Right lobe of liver (tissue), 4 donors: ENCODE measurements around the gene SPDYE1.
"Not testable (repeated sequence)": the region's sequence is repeated elsewhere in the genome, so short reads cannot be mapped to it uniquely, and the experiment has no call there.

ENCODE experiments used
- POLR2A ChIP-seq: fragments of 450-650 bp; IDR thresholded peaks from one replicate; pipeline ENCODE4 v1.6.1; 2017; ENCODE audit warnings: antibody characterized with exemption, mild to moderate bottlenecking
- TF ChIP-seq, protein P1 (sequence below), 4 donors: fragments of 200-600 bp in 3 of 4; fragments of 450-650 bp in 1 of 4; IDR thresholded peaks; one replicate each; pipeline versions ENCODE4 v1.5.1 to v1.8.0; 2016 to 2022; ENCODE audit warnings: antibody characterized with exemption in 4 of 4, mild to moderate bottlenecking in 2 of 4
- donor health status: DM: no; HTN: no; CAD: no.
- donor health status: DM: no; HTN: no; CAD: no.
- donor health status: DM: no; HTN: yes; CAD: no.

DNA sequence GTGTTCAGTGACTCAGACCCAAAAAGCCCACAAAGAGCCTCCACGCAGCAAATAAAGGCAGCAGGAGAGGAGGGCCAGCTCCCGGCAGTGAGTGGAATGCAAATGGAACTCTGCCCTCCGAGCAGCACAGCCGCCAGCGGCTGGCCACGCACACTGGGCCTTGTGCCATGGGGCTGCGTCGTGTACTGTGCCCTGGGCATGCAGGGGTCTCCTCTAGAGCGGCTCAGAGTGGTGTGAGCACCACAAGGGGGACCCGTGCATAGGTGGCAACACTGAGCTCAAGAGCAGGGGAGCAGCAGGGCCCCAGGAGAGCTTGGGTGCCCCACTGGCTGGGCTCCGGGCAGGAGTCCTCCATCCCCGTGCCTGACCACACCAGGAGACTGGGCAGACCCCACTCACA, 17.4 kb downstream of the SPDYE1 start:
- TF ChIP-seq, protein P1, sequence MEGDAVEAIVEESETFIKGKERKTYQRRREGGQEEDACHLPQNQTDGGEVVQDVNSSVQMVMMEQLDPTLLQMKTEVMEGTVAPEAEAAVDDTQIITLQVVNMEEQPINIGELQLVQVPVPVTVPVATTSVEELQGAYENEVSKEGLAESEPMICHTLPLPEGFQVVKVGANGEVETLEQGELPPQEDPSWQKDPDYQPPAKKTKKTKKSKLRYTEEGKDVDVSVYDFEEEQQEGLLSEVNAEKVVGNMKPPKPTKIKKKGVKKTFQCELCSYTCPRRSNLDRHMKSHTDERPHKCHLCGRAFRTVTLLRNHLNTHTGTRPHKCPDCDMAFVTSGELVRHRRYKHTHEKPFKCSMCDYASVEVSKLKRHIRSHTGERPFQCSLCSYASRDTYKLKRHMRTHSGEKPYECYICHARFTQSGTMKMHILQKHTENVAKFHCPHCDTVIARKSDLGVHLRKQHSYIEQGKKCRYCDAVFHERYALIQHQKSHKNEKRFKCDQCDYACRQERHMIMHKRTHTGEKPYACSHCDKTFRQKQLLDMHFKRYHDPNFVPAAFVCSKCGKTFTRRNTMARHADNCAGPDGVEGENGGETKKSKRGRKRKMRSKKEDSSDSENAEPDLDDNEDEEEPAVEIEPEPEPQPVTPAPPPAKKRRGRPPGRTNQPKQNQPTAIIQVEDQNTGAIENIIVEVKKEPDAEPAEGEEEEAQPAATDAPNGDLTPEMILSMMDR (IDR thresholded peaks at IDR 0.05), result not testable (repeated sequence)
- not testable (repeated sequence) for TF ChIP-seq POLR2A
